Heart left ventricle (tissue), 16 donors: ENCODE measurements around the gene TMPRSS5. TPM values are rescaled to one million over a fixed set of nuclear protein-coding genes. Genes with fewer than 3 reads are reported as not detected.

Experiments used
- ATAC-seq, 4 donors: fragments of 200-7000 bp; cut with Tn5 transposase; one replicate each; pipeline ENCODE4 v1.9.1; 2020 to 2022; ENCODE audit warnings: moderate library complexity in 4 of 4, mild to moderate bottlenecking in 3 of 4, moderate number of reproducible peaks in 1 of 4
- DNase-seq, 5 donors: peaks; one replicate each; pipeline ENCODE4 v3.0.0-alpha.2; 2020
- H3K27ac ChIP-seq, 12 donors: fragments of 200-600 bp; sonication (generic) in 4 of 12; one replicate each; pipeline versions ENCODE4 v1.5.0 to v1.8.0; 2016 to 2022; ENCODE audit warnings: mild to moderate bottlenecking in 2 of 12
- H3K27me3 ChIP-seq, 9 donors: fragments of 200-600 bp; sonication (generic) in 2 of 9; one replicate each; pipeline versions ENCODE4 v1.5.1 to v1.8.0; 2016 to 2022; ENCODE audit warnings: mild to moderate bottlenecking in 3 of 9
- H3K36me3 ChIP-seq, 9 donors: fragments of 200-600 bp; sonication (generic) in 2 of 9; one replicate each; pipeline versions ENCODE4 v1.5.0 to v1.8.0; 2018 to 2022; ENCODE audit warnings: mild to moderate bottlenecking in 2 of 9
- H3K4me1 ChIP-seq, 12 donors: fragments of 200-600 bp; sonication (generic) in 4 of 12; one replicate each; pipeline versions ENCODE4 v1.5.0 to v1.8.0; 2016 to 2022; ENCODE audit warnings: mild to moderate bottlenecking in 3 of 12
- H3K4me3 ChIP-seq, 12 donors: fragments of 200-600 bp; sonication (generic) in 4 of 12; one replicate each; pipeline versions ENCODE4 v1.5.0 to v1.8.0; 2017 to 2022; ENCODE audit warnings: mild to moderate bottlenecking in 9 of 12, moderate library complexity in 4 of 12
- H3K9me3 ChIP-seq, 12 donors: fragments of 200-600 bp; sonication (generic) in 4 of 12; one replicate each; pipeline versions ENCODE4 v1.5.0 to v1.8.0; 2016 to 2022; ENCODE audit warnings: mild to moderate bottlenecking in 1 of 12
- CTCF ChIP-seq, 12 donors: fragments of 200-600 bp; sonication (generic) in 4 of 12; IDR thresholded peaks; one replicate each; pipeline versions ENCODE4 v1.5.0 to v1.8.0; 2018 to 2022; ENCODE audit warnings: antibody characterized with exemption in 12 of 12, mild to moderate bottlenecking in 5 of 12
- POLR2A ChIP-seq, 2 donors: fragments of 450-650 bp; IDR thresholded peaks; one replicate each; pipeline ENCODE4 v1.6.1; 2017; ENCODE audit warnings: antibody characterized with exemption in 2 of 2, mild to moderate bottlenecking in 2 of 2, moderate library complexity in 2 of 2
- WGBS, 4 donors: extraction: QIAGEN DNeasy Blood & Tissue Kit in 2 of 4; methylation state at CpG; one replicate each; pipeline versions ENCODE4 v1.1.5 to v1.1.7; 2013 to 2018; 5-methylcytosine and 5-hydroxymethylcytosine counted together
- intact Hi-C, 10 donors: fragments of 100-400 bp; cut with DNase I; formaldehyde crosslinking; loops; one replicate each; pipeline versions ENCODE4 v1.11.1 to v1.14.2; 2022
- polyA plus RNA-seq, 2 donors: library from polyadenylated mRNA; stranded (reverse); fragments of 200-250 nt; gene quantifications; one replicate each; pipeline ENCODE4 v1.2.3, GENCODE V29; 2013
- total RNA-seq, 9 donors: library from RNA; depleted of rRNA in 2 of 9; stranded (reverse); fragments of >200 nt in 2 of 9; fragmentation: NEBNext Ultra II Directional in 3 of 9; extraction: Animal tissue kit (Norgen Biotek cat#: 25700) in 3 of 9; gene quantifications; one replicate each; pipeline versions ENCODE4 v1.1.0 to v1.2.4, GENCODE V29; 2016 to 2023
- donor health status: ischemic (EF 13 %, LVEDD 7.1; RV severe dilation, severe dysfunction).
- donor health status: healthy with polysubstance abuse.
- donor health status: DM: no; HTN: yes; CAD: no.
- donor health status: DM: no; HTN: no; CAD: no.
- donor health status: ischemic (EF 25% LVEDD 6.9; RV normal size, moderate dysfunction).
- donor health status: ischemic (EF 25% LVEDD 5.7; RV mildly dilated, moderate dysfunction).
- donor health status: healthy.
- donor health status: DM: yes; HTN: yes; CAD: no.
- donor health status: ischemic (EF 35%, LVEDD 5.7; RV mildly dilated, moderate dysfunction).
- donor health status: nonischemic (EF 11% LVEDD 7.7; RV severe dilation, severe dysfunction).
- donor health status: DM: yes; HTN: yes; CAD: no.
- donor health status: PGD.
- donor health status: ischemic (EF 29% LVEDD 5.4; RV normal size, mild dysfunction).
- donor health status: nonischemic (EF 23%, LVEDD 6.1; RV moderate dilation, normal function).

TMPRSS5 gene
- total and polyA plus RNA-seq, 11 donors: 0.15 to 1.2 (median 0.47) TPM; not detected in 1

GRCh38 chr11:113730887-113731726, 25.0 kb upstream of the TMPRSS5 start:
- WGBS, 4 donors: 35 to 39% (median 38%) methylated on average over 4 of the region's 4 CpGs
- ATAC-seq (peak in 3 of 4 donors; percentile 66 to 71 (median 69)), DNase-seq (peak in 2 of 5 donors; percentile 20 to 28)

DNA sequence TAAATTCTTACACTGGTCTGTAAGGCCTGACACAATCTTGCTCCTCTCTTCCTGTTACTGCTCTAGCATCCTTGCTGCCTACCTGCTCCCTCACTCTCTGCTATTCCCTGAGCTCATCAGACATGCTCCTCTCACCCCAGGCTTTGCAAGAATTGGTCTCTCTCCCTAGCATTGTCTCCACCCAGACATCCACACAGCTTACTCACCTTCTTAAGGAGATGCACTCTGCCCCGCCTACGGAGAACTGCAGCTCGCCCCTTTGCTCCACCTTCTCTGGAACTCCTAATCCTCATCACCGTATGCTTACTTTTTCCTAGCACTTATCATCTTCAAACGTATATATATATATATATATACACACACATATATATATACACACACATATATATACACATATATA, 23.3 kb upstream of the TMPRSS5 start:
- DNase-seq (no peak), ATAC-seq (no peak)
- Histone ChIP-seq H3K27me3 (no peaks in the 10 kb centered on the region), H3K4me1 (no peaks in the 10 kb centered on the region), H3K9me3 (no peaks in the 10 kb centered on the region), H3K4me3 (no peak overlapping the region), H3K27ac (no peak overlapping the region), H3K36me3 (peaks cover 0 to 32% (median 24%) of the 10 kb centered on the region in 9 donors)
- TF ChIP-seq POLR2A (IDR thresholded peaks at IDR 0.05) (no peak), CTCF (IDR thresholded peaks at IDR 0.05) (no peak)
- intact Hi-C loops: loop anchor here in 3 of 10 donors (5.0 to 10.0 kb wide), 2 partner anchors 187 to 195 kb away; no protein-coding TSS in a partner anchor
- WGBS, 4 donors: 79 to 86% (median 84%) methylated on average over 5 of the region's 5 CpGs

More at GRCh38 chr11:113730887-113731726, 25.0 kb upstream of the TMPRSS5 start:
- H3K27ac ChIP-seq: no peak overlapping the region
- TF ChIP-seq POLR2A (IDR thresholded peaks at IDR 0.05) (no peak), CTCF (IDR thresholded peaks at IDR 0.05) (peak; percentile 28 to 72 (median 61))
- peaks cover 0 to 49% (median 40%) of the 10 kb centered on the region in 9 donors for H3K36me3 ChIP-seq
- intact Hi-C loops: loop anchor here (1.0 to 10.0 kb wide), 7 partner anchors 176 to 426 kb away; no protein-coding TSS in a partner anchor
- no peaks in the 10 kb centered on the region for H3K27me3 ChIP-seq
- no peak overlapping the region for H3K4me3 ChIP-seq
- no peaks in the 10 kb centered on the region for H3K4me1 ChIP-seq
- H3K9me3 ChIP-seq: no peaks in the 10 kb centered on the region

- intact Hi-C loops: loop anchor here in 3 of 10 donors (5.0 to 10.0 kb wide), 2 partner anchors 187 to 194 kb away; no protein-coding TSS in a partner anchor
- Histone ChIP-seq H3K27ac (no peak overlapping the region), H3K4me1 (no peaks in the 10 kb centered on the region), H3K36me3 (peaks cover 0 to 26% (median 17%) of the 10 kb centered on the region in 9 donors), H3K27me3 (no peaks in the 10 kb centered on the region), H3K4me3 (no peak overlapping the region), H3K9me3 (no peaks in the 10 kb centered on the region)
- no peak for ATAC-seq
- 85 to 91% (median 88%) methylated on average over 3 of the region's 3 CpGs for WGBS, 4 donors
- no peak for DNase-seq
- TF ChIP-seq CTCF (IDR thresholded peaks at IDR 0.05): no peak
Measured at GRCh38 chr11:113728814-113729213, 22.7 kb upstream of the TMPRSS5 start.

GRCh38 chr11:113725913-113726312, 19.8 kb upstream of the TMPRSS5 start:
- 95 to 98% (median 96%) methylated on average over 3 of the region's 3 CpGs for WGBS, 4 donors
- intact Hi-C loops: loop anchor here in 3 of 10 donors (5.0 to 10.0 kb wide), 2 partner anchors 184 to 191 kb away; no protein-coding TSS in a partner anchor
- no peaks in the 10 kb centered on the region for H3K27me3 ChIP-seq
- no peak overlapping the region for H3K27ac ChIP-seq
- no peak for ATAC-seq
- H3K9me3 ChIP-seq: no peaks in the 10 kb centered on the region
- TF ChIP-seq CTCF (IDR thresholded peaks at IDR 0.05) (no peak), POLR2A (IDR thresholded peaks at IDR 0.05) (no peak)
- H3K4me3 ChIP-seq: no peak overlapping the region
- peaks cover 0 to 5% (median 0%) of the 10 kb centered on the region in 12 donors for H3K4me1 ChIP-seq
- H3K36me3 ChIP-seq: no peaks in the 10 kb centered on the region
- no peak for DNase-seq
